GM19239 (cell line): ENCODE data around the gene CASS4.
"Not testable (repeated sequence)": the region's sequence is repeated elsewhere in the genome, so short reads cannot be mapped to it uniquely, and the experiment has no call there.

Experiments used
- DNase-seq: peaks from one replicate; pipeline ENCODE4 v3.0.0; 2011; ENCODE audit warnings: low spot score; ENCODE audit not compliant: insufficient read length
- FAIRE-seq: peaks from 2 replicates; lab custom pipeline; 2011; peaks lifted over from hg19 to GRCh38; lab: Jason Lieb, UNC

CASS4 gene

DNA sequence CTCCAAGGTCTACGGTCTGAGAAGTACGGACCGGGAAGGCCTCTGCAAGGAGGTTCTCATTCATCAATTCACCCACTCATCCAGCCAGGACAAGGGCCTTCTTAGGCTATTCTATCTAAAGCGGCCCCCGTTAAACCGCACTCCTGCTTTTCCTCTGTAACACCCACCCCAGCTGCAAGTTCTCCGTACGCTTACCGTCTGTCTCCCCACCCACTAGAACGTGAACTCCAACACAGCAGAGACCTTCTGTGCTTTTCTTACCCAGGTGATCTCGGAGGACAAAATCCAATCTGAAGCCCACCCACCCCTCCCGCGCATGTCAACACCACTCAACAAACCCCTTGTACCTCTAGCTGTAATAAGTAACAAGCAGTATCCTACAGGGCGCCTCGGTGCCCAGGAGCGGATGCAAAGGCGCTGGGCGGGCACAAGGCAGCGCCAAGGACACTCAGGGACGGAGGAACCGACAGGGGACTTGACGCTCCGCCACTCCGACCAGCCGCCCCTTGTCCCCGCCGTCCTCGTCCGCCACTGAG is 20.4 kb upstream of the CASS4 start:
- no peak for FAIRE-seq
- DNase-seq, result no peak

DNA sequence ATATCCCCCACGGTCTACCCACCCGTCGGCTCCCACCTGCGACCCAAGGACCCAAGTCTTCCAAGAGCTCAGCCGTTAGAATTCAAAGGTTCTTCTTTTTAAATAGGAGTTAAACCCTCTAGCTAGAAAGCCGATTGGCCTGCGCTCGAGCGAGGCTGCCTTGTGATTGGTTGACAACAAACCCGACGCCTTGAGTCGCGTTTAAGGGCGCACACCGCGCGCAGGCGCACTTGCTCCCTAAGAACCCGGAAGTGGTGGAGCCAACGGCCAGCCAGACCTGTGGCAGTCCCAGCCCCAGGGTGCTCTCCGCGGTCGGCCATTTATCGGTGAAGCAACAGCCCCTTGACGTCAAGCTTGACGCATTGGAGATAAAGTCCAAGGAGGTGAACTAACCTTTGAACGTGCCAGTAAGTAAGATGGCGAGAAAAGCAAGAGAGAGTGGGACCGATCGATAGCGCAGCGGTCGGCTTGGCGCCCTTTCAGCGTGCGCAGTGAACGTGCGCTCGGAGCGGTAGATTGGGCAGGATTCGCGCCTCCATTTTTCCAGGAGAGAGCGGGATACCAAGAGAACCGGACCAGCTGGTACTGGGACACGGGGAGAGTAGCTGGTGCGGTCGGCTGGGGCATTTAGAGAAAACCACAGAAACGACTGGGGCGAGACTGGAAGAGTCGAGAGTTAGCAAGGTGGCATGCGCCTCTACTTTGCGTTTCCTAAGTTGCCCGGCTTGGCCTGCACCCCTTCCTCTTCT is 19.8 kb upstream of the CASS4 start, which contains the start of the genes AURKA and CSTF1:
Gene AURKA, minus strand, starts transcription at position 84 of the 749 bp plus-strand sequence. CDS start 4,018 bp downstream, outside the sequence.
Gene CSTF1, plus strand, starts transcription at position 514 of the 749 bp plus-strand sequence. CDS start 2,908 bp downstream, outside the sequence.
- FAIRE-seq (peak; percentile 85), DNase-seq (peak; percentile 94)

DNA sequence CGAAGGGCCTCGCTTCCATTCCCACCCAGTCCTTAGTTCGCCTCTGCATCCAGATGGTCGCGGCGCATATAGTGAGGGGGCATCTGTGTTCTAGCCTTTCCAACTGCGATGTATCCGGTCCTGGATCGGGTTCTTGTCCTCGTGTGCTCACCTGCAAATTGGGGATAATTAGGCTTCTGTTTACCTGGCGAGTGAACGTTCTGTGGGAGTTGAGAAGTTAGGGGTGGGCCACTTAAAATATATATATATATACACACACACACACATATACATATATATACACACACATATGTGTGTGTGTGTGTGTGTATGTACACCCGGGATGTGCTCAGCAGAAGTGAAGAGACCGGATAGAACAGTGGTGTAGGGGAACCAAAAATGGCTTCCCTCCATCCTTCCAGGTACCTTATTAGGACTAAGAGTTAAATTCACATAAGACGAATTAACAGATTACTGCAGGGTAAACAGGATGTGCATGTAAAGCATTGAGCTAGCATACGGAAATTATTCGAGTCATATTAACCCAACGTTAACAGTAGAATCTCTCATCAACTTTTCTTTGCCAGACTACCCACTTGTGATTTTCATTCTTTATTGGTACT is 19.1 kb upstream of the CASS4 start:
- no peak for FAIRE-seq
- no peak for DNase-seq

DNA sequence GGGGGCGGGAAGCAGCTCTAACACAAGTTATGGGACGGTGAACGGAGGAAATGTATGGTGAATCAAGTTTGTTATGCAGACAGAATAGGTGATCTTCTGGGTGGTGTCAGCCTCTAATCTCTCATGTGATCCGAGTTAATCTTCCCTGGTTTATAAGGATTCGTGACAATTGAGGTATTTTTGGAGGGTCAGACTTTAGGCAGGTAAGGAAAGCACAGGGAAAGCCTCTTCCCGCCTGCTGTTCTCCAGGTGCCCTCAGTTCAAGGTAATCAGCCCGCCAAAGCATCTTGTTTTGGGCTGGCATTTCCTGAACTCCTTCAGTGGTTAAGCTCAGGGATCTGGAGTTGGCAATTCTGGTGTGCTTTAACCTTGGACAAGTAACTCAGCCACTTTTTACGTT is 18.4 kb upstream of the CASS4 start:
- no peak for FAIRE-seq
- DNase-seq, result no peak

DNA sequence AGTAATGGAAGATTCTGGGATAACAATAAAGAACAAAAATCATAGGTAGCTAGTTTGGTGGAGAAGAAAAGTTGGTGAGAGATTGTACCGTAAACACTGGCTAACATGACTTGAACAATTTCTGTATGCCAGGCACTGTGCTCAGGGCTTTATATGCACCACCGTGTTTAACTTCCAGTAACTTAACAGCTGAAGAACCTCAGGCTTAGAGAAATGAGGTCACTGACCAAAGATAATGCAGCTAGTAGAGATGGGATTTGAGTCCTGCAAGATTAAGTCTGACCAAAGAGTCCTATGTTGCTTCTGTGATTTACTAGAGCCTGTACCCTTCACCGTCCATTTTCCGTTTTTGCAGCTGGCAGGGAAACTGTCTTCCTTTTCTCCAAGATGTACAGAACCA is 16.9 kb upstream of the CASS4 start:
- FAIRE-seq, result no peak
- no peak for DNase-seq

DNA sequence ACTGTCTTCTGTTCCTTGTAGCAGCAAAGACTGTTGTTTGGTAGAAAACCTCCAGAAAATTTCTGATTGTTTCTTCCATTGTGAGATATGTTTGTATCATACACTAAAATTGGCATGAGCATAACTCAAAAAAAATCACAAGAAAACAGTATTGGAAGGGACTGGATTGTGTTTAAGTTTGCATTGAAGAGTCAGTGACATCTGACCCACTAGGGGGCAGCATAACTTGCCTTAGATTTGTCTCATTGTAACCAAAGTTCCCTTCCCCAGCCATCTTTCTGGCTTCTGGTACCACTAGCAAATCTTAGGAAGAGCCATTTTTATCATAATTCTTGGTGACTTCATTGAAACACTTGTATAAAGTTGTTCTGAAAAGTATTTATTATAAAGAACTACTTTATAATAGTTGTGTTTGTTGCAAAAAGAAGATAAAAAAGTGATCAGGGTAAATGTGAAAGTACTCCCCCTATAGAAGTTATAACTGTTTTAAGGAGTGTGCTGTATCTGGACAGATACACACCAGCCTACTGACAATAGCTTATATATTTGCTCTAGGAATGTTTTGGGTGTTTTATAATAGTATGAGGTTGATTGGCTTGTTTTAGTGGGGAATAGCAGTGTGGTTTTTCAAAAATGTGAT is 11.9 kb upstream of the CASS4 start:
- no peak for DNase-seq
- peak; percentile 74 for FAIRE-seq

DNA sequence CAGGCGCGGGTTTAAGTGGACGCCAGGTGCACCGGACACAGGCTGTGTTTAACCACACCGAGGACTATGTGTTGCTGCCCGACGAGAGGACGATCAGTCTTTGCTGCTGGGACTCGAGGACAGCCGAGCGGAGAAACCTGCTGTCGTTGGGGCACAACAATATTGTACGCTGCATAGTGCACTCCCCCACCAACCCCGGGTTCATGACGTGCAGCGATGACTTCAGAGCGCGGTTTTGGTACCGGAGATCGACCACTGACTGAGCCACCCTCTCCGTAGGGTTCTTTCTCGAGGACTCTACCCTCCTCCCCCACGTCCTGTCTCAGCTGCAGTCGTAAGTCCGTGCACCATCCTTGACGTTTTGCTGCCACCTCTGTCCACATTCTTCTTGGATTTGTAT is 8.6 kb upstream of the CASS4 start:
- no peak for FAIRE-seq
- no peak for DNase-seq

DNA sequence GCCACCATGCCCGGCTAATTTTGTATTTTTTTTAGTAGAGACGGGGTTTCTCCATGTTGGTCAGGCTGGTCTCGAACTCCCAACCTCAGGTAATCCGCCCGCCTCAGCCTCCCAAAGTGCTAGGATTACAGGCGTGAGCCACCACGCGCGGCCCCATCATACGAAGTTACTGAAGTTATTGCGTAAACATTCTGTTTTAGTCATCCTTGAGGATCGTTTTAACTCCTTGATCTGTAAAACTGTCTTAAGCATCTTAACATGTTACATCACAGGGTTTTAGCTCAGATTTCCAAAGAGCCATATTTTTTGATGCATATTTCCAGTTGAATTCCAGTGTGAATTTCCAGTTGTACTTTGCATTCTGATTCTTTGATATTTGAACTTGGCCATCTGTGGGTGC is 6.7 kb upstream of the CASS4 start:
- FAIRE-seq, DNase-seq: not testable (repeated sequence)

DNA sequence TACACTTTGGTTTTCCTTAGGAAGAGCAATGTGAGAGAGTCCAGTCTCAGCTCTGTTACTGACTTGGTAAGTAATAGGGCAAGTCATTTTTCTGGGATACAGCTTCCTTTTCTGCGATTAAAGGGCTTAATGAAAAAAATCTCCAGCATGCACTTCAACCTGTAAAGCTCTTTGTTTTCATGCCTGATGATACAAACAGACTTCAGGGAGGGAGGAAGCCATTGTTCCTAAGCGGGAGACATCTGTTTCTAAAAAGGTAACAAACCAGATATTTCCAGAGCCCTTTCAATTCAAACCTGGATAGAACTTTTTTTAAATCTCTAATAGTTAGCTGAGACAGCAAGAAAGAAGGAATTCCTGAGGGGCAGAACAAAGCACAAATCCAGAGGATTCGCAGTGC is 5.2 kb upstream of the CASS4 start:
- DNase-seq (no peak), FAIRE-seq (no peak)

DNA sequence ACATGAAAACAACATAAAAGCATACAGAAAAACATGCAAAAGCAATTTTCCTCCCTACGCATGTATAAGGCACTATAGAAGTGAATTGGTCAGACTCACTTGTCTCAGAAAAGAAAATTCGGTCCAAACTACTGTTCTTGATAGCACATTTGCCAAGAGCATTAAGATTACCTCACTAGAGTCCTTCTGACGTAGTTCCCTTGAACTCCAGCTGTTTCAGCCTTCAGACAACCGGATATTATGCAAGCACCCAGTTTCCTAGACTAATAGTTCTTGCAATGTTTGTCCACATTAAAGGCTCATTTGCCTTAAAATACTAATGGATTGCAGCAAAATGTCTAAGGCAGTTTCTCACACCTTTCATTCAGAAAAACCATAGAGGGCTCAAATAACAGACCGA is 2.5 kb upstream of the CASS4 start:
- DNase-seq, result no peak
- FAIRE-seq, result no peak

DNA sequence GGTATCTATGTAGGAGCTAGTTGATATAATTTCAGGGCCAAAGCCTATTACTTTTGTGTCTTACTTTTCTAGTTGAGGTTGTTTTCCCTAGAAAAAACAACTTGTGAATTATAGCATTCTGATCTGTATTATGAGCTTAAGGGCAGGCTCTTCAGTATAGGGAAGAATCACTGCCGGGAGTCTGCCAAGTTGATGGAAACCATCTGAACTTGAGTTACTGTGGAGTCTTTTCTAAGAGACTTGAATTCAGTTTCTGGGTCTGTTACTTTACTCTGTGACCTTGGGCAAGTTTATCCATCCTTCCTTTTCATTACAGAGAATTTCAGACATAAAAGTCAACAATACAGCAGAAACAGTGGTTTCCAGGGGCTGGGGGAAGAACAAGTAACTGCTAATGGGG is 2.1 kb upstream of the CASS4 start:
- no peak for DNase-seq
- no peak for FAIRE-seq

DNA sequence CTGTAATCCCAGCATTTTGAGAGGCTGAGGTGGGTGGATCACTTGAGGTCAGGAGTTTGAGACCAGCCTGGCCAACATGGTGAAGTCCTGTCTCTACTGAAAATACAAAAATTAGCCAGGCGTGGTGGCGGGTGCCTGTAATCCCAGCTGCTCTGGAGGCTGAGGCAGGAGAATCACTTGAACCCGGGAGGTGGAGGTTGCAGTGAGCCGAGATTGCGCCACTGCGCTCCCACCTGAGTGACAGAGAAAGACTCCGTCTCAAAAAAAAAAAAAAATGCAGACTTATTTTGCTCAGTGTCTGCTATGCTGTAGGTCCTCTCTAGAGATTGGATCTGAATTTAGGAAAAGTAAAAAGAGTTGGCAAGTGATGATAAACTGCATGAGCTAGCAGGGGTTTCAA is 773 bp upstream of the CASS4 start:
- not testable (repeated sequence) for FAIRE-seq, DNase-seq

DNA sequence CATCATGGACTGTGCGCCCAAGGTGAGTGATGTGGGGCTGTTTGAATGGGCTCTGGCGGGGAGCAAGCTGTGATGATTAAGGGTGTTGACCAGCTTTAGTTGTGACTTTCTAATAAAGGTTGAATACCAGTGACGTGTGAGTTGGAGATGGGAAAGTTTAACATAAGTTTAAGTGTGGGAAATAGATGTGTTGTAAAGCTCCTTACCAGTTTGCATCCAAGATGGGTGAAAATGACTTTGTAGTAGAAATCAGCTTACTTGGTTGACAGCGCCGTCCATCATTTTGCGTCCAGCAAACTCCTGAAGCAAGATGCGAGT is 372 bp downstream of the CASS4 start:
- no peak for DNase-seq
- no peak for FAIRE-seq

DNA sequence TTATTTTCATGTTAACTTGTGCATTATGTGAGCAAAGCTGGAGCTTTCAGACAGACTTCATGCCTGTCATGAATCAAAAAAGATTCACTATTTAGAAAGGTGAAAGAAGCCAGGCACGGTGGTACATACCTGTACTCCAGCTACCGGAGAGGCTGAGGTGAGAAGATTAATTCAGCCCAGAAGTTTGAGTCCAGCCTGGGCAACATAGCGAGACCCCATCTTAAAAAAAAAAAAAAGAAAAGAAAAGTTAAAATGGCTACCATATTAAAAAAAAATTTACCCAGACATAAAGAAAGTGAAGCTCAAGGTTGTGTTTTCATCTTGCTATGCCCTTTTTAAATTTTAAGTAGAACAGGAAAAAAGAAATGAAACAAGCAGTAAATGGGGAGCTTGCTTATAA is 889 bp downstream of the CASS4 start:
- no peak for FAIRE-seq
- no peak for DNase-seq

DNA sequence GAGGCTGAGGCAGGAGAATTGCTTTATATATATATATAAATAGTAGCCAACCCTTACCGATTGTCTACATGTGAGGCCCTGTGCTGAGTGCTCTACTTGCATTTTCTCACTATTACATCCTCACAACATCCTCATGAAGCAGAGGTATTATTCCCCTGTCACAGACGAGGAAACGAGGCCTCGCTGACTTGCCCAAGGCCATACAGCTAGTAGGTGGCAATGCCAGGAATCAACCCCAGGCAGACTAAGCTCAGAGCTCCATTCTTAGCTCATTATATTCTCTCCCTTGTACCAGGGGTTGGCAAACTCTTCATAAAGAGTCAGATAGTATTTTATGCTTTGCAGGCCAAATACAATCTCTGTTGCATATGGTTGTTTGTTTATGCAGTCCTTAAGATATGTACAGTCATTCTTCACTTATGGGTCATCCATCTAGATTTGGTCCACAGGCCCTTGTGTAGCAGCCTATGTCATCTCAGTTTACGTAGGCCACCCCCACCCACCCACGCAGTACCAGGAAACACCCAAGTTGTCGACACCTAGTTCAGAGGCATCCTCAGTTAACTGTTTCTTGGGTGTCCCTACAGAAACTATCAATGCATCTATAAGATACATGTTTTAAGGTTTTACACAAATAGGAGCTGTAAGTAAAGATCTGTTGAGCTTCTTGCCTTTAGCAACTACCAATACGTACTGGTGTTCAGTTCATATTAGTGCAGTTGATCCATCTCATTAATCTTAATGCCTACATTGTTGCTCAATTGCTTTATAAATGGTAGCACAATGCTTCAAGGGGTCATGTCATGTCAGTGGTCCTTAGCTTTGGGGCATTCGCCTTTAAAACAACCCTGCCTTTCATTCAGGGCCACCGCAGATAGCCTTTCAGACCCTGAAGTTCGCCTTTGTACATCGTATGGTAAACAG is 3.0 kb downstream of the CASS4 start:
- DNase-seq (no peak), FAIRE-seq (no peak)

DNA sequence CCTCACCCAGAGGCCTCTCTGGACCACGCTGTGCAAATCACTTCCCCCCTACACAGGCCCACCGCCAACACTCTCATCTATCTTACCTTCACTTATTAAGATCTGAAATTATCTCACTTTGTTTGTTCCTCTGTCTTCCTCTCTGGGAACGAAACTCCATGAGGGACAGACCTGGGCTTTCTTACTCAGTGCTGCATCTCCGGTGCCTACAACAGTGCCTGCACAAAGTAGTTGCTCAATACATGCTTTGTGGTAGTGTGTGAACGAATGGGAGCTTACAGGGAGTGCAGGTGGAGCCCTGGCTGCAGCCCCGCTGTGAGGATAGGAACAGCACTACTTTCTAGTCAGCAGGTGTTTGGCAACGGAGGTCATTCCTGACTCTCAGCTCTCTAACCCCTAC is 5.3 kb downstream of the CASS4 start:
- DNase-seq (no peak), FAIRE-seq (no peak)

DNA sequence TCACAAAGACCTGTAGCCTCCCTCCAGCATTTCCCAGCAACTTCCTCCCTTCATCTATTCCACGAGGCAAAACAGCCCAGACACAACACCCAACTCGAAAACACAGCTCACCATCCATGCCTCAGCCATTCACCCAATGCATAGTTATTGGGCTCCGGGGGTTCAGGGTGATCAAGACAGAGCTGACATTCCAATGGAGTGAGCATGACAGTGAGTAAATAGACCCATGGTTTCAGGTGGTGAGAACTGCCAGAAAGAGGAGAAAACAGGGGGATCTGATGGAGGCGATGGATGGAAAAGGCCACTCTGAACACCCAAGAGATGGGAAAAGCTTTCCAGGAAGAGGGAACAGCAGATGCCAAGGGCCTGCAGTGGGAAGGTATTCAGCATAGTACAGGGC is 5.9 kb downstream of the CASS4 start:
- FAIRE-seq (no peak), DNase-seq (no peak)

DNA sequence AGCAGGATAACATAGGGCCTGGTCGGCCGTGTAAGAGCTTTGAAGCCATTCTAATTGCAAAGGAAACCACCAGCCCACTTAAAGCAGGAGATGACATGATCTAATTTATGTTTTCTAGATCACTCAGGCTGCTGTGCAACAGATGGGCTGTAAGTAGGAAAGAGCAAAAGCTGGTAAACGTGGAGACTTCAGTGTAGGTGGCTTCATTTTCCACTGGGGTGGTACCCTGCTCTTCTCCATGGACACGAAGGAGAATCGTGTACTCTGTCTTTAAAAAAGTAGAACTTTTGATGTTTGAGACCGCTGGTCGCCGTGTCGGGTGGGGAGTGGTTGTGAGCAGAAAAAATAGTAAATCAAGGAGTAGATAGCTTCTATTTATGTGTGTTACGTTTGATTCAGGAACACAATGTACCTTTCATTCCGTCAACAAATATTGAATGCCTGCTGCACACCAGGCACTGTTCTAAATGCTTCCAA is 6.4 kb downstream of the CASS4 start:
- DNase-seq, result no peak
- FAIRE-seq, result no peak

DNA sequence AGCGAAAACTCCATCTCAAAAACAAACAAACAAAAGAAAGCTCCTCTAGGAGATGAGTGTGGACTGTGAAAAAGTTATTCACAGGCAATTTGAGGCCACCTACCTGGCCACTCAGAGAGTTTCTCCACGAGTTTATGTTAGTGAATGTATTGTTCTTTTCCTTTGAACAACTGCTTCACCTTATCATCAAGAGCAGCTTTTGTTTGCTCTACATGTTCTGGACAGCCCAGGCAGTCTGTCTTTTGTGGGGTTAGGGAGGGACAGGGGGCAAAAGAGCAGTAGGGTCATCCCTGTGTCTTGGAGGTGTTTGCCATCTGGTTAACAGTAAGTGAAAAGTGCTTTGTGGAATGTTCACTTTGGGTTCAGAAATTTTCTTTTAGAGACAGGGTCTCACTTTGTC is 8.0 kb downstream of the CASS4 start:
- DNase-seq (no peak), FAIRE-seq (no peak)
